Measurements from ENCODE around the gene SELENOV. TPM values are rescaled to one million over a fixed set of nuclear protein-coding genes. Genes with fewer than 3 reads are reported as not detected.

SELENOV gene
- total and polyA plus RNA-seq, 9 of the 15 experiments (the other 6 are each of a cell fraction or from before 2014, with no cell fraction given): 0.04 to 0.09 (median 0.06) TPM; not detected in 4

DNA sequence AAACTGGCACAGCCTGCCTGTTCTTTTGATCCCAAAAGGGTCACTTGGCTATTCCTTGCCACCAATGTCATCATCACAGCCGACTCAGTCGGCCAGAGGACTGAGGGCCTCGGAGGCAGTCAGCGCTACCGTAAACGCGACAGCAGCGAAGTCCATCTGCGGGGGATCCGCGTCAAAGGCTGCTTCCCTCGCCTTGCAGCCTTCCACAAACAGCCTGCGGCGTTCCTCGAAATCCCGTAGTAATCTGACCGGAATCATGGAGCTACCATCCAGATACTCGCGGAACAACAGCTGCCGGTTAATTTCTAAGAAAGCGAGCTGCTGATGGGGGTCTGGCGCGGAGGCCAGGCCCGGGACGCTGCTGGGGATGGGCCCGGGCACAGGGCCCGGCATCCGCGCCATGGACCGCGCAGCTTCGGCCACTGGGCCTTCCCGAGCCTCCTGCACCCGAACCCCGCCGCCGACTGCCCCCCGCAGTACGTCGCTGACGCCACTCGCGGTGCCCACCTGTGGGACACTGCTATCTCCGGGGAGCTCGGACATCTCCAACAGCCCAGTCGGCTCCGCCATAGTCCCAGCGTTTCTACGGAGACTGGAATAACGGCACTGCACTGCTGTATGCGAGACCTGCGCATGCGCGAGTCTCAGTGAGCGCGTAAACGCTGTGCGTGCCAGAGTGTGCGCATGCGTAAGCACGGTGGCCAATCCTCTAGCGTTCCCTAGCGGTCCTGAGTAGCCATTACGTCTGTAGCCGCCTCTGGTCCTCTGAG, 17.5 kb downstream of the SELENOV start, which contains the start of gene EID2B (continued):
- TF ChIP-seq, protein P1, sequence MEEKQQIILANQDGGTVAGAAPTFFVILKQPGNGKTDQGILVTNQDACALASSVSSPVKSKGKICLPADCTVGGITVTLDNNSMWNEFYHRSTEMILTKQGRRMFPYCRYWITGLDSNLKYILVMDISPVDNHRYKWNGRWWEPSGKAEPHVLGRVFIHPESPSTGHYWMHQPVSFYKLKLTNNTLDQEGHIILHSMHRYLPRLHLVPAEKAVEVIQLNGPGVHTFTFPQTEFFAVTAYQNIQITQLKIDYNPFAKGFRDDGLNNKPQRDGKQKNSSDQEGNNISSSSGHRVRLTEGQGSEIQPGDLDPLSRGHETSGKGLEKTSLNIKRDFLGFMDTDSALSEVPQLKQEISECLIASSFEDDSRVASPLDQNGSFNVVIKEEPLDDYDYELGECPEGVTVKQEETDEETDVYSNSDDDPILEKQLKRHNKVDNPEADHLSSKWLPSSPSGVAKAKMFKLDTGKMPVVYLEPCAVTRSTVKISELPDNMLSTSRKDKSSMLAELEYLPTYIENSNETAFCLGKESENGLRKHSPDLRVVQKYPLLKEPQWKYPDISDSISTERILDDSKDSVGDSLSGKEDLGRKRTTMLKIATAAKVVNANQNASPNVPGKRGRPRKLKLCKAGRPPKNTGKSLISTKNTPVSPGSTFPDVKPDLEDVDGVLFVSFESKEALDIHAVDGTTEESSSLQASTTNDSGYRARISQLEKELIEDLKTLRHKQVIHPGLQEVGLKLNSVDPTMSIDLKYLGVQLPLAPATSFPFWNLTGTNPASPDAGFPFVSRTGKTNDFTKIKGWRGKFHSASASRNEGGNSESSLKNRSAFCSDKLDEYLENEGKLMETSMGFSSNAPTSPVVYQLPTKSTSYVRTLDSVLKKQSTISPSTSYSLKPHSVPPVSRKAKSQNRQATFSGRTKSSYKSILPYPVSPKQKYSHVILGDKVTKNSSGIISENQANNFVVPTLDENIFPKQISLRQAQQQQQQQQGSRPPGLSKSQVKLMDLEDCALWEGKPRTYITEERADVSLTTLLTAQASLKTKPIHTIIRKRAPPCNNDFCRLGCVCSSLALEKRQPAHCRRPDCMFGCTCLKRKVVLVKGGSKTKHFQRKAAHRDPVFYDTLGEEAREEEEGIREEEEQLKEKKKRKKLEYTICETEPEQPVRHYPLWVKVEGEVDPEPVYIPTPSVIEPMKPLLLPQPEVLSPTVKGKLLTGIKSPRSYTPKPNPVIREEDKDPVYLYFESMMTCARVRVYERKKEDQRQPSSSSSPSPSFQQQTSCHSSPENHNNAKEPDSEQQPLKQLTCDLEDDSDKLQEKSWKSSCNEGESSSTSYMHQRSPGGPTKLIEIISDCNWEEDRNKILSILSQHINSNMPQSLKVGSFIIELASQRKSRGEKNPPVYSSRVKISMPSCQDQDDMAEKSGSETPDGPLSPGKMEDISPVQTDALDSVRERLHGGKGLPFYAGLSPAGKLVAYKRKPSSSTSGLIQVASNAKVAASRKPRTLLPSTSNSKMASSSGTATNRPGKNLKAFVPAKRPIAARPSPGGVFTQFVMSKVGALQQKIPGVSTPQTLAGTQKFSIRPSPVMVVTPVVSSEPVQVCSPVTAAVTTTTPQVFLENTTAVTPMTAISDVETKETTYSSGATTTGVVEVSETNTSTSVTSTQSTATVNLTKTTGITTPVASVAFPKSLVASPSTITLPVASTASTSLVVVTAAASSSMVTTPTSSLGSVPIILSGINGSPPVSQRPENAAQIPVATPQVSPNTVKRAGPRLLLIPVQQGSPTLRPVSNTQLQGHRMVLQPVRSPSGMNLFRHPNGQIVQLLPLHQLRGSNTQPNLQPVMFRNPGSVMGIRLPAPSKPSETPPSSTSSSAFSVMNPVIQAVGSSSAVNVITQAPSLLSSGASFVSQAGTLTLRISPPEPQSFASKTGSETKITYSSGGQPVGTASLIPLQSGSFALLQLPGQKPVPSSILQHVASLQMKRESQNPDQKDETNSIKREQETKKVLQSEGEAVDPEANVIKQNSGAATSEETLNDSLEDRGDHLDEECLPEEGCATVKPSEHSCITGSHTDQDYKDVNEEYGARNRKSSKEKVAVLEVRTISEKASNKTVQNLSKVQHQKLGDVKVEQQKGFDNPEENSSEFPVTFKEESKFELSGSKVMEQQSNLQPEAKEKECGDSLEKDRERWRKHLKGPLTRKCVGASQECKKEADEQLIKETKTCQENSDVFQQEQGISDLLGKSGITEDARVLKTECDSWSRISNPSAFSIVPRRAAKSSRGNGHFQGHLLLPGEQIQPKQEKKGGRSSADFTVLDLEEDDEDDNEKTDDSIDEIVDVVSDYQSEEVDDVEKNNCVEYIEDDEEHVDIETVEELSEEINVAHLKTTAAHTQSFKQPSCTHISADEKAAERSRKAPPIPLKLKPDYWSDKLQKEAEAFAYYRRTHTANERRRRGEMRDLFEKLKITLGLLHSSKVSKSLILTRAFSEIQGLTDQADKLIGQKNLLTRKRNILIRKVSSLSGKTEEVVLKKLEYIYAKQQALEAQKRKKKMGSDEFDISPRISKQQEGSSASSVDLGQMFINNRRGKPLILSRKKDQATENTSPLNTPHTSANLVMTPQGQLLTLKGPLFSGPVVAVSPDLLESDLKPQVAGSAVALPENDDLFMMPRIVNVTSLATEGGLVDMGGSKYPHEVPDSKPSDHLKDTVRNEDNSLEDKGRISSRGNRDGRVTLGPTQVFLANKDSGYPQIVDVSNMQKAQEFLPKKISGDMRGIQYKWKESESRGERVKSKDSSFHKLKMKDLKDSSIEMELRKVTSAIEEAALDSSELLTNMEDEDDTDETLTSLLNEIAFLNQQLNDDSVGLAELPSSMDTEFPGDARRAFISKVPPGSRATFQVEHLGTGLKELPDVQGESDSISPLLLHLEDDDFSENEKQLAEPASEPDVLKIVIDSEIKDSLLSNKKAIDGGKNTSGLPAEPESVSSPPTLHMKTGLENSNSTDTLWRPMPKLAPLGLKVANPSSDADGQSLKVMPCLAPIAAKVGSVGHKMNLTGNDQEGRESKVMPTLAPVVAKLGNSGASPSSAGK (IDR thresholded peaks at IDR 0.05): no peak; the same call in 1 of the 2 replicates
- peak; percentile 66 for TF ChIP-seq JUND (IDR thresholded peaks at IDR 0.05; ENCODE audit: borderline replicate concordance, low read depth, low read length)
- TF ChIP-seq JUND (tag; IDR thresholded peaks at IDR 0.05; ENCODE audit: borderline replicate concordance, low read depth, low read length): no peak; the same call in 2 of the 3 replicates
- TF ChIP-seq RAD21 (CRISPR knock-in tag; conservative IDR thresholded peaks at IDR 0.05 in 1 of 2, IDR thresholded peaks at IDR 0.05 in 1 of 2): peak; percentile 98
- no peak for TF ChIP-seq MIER1 (IDR thresholded peaks at IDR 0.05; ENCODE audit: low read depth)
- no peak for TF ChIP-seq SPI1 (IDR thresholded peaks at IDR 0.05; ENCODE audit: borderline replicate concordance, low read depth, low read length)
- TF ChIP-seq ZSCAN32 (CRISPR knock-in tag; IDR thresholded peaks at IDR 0.05): no peak
- TF ChIP-seq HDAC8 (tag; IDR thresholded peaks at IDR 0.05): no peak
- TF ChIP-seq, protein P2, sequence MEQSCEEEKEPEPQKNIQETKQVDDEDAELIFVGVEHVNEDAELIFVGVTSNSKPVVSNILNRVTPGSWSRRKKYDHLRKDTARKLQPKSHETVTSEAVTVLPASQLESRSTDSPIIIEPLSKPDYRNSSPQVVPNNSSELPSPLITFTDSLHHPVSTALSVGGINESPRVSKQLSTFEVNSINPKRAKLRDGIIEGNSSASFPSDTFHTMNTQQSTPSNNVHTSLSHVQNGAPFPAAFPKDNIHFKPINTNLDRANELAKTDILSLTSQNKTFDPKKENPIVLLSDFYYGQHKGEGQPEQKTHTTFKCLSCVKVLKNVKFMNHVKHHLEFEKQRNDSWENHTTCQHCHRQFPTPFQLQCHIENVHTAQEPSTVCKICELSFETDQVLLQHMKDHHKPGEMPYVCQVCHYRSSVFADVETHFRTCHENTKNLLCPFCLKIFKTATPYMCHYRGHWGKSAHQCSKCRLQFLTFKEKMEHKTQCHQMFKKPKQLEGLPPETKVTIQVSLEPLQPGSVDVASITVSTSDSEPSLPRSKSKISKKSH (CRISPR knock-in tag; IDR thresholded peaks at IDR 0.05): no peak
- TF ChIP-seq ZNF586 (CRISPR knock-in tag; conservative IDR thresholded peaks at IDR 0.05): no peak
- TF ChIP-seq, protein P3, sequence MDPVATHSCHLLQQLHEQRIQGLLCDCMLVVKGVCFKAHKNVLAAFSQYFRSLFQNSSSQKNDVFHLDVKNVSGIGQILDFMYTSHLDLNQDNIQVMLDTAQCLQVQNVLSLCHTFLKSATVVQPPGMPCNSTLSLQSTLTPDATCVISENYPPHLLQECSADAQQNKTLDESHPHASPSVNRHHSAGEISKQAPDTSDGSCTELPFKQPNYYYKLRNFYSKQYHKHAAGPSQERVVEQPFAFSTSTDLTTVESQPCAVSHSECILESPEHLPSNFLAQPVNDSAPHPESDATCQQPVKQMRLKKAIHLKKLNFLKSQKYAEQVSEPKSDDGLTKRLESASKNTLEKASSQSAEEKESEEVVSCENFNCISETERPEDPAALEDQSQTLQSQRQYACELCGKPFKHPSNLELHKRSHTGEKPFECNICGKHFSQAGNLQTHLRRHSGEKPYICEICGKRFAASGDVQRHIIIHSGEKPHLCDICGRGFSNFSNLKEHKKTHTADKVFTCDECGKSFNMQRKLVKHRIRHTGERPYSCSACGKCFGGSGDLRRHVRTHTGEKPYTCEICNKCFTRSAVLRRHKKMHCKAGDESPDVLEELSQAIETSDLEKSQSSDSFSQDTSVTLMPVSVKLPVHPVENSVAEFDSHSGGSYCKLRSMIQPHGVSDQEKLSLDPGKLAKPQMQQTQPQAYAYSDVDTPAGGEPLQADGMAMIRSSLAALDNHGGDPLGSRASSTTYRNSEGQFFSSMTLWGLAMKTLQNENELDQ (CRISPR knock-in tag; IDR thresholded peaks at IDR 0.05; ENCODE audit: borderline replicate concordance): no peak

Measured in K562 (cell line).